ENCODE results near the gene ZNF454. TPM values are rescaled to one million over a fixed set of nuclear protein-coding genes. Genes with fewer than 3 reads are reported as not detected.

ZNF454 gene
- total RNA-seq, 4 donors from 2014 or later, result 0.08 to 4.2 (median 0.51) TPM

GRCh38 chr5:178984145-178985072 lies 43.4 kb downstream of the ZNF454 start:
- 94 to 95% methylated on average over 37 of the region's 37 CpGs for WGBS, 2 donors
- TF ChIP-seq POLR2A (IDR thresholded peaks at IDR 0.05), result no peak
- intact Hi-C loops (cut with DNase I; ENCODE audit: low total_unique reads), result no loop called here
- no peak overlapping the region for H3K4me3 ChIP-seq (ENCODE audit: low read depth, poor library complexity, severe bottlenecking)
- DNase-seq (ENCODE audit: low spot score in 2 of 2), result peak in 1 of 2 donors; percentile 62

GRCh38 chr5:178986326-178986960 lies 45.4 kb downstream of the ZNF454 start:
- no peak overlapping the region for H3K4me3 ChIP-seq (ENCODE audit: low read depth, poor library complexity, severe bottlenecking)
- intact Hi-C loops (cut with DNase I; ENCODE audit: low total_unique reads), result no loop called here
- TF ChIP-seq CTCF (IDR thresholded peaks at IDR 0.05) (no peak), POLR2A (IDR thresholded peaks at IDR 0.05) (no peak)
- peak in 1 of 2 donors; percentile 76 for DNase-seq (ENCODE audit: low spot score in 2 of 2)
- WGBS, 2 donors, result 98% methylated on average over 42 of the region's 43 CpGs

GRCh38 chr5:178988436-178989220 lies 47.6 kb downstream of the ZNF454 start:
- DNase-seq (ENCODE audit: low spot score in 2 of 2), result peak in 1 of 2 donors; percentile 50
- TF ChIP-seq CTCF (IDR thresholded peaks at IDR 0.05), result no peak
- no peak for TF ChIP-seq POLR2A (IDR thresholded peaks at IDR 0.05)
- H3K4me3 ChIP-seq (ENCODE audit: low read depth, poor library complexity, severe bottlenecking), result no peak overlapping the region
- 91 to 92% methylated on average over 19 to 27 of the region's 27 CpGs for WGBS, 2 donors
- intact Hi-C loops (cut with DNase I; ENCODE audit: low total_unique reads), result no loop called here

GRCh38 chr5:178989311-178989710 lies 48.3 kb downstream of the ZNF454 start:
- 88 to 89% methylated on average over 7 of the region's 7 CpGs for WGBS, 2 donors
- peak in 1 of 2 donors; percentile 48 for DNase-seq (ENCODE audit: low spot score in 2 of 2)
- H3K4me3 ChIP-seq (ENCODE audit: low read depth, poor library complexity, severe bottlenecking), result no peak overlapping the region
- intact Hi-C loops (cut with DNase I; ENCODE audit: low total_unique reads), result no loop called here
- TF ChIP-seq POLR2A (IDR thresholded peaks at IDR 0.05) (no peak), CTCF (IDR thresholded peaks at IDR 0.05) (no peak)

- 79 to 87% methylated on average over 8 to 12 of the region's 12 CpGs for WGBS, 2 donors
- TF ChIP-seq POLR2A (IDR thresholded peaks at IDR 0.05) (no peak), CTCF (IDR thresholded peaks at IDR 0.05) (no peak)
- intact Hi-C loops (cut with DNase I; ENCODE audit: low total_unique reads), result no loop called here
- no peak overlapping the region for H3K4me3 ChIP-seq (ENCODE audit: low read depth, poor library complexity, severe bottlenecking)
- DNase-seq (ENCODE audit: low spot score in 2 of 2), result peak in 1 of 2 donors; percentile 68
These were observed 49.5 kb downstream of the ZNF454 start for GRCh38 chr5:178990491-178990890.

All from lower leg skin (tissue), 4 donors.